Kidney capillary endothelial cell (primary cell): ENCODE data around the gene LAMC2.
"Not testable (repeated sequence)": the region's sequence is repeated elsewhere in the genome, so short reads cannot be mapped to it uniquely, and the experiment has no call there.

Experiments used
- DNase-seq: peaks from one replicate; pipeline ENCODE4 v3.0.0-alpha.2; 2018; ENCODE audit warnings: low spot score

LAMC2 gene

GRCh38 chr1:183238071-183238470, 52.0 kb downstream of the LAMC2 start:
- peak; percentile 65 for DNase-seq

GRCh38 chr1:183239220-183239742, 53.2 kb downstream of the LAMC2 start:
- no peak for DNase-seq

- no peak for DNase-seq
These were observed 53.9 kb downstream of the LAMC2 start for GRCh38 chr1:183239793-183240525.

- DNase-seq: no peak
These were observed 54.4 kb downstream of the LAMC2 start for GRCh38 chr1:183240526-183240825.

- DNase-seq: not testable (repeated sequence)
These were observed 54.8 kb downstream of the LAMC2 start for GRCh38 chr1:183240853-183241252.

GRCh38 chr1:183241471-183241870, 55.4 kb downstream of the LAMC2 start:
- no peak for DNase-seq

- DNase-seq: no peak
These were observed 56.5 kb downstream of the LAMC2 start for GRCh38 chr1:183242556-183242955.

GRCh38 chr1:183243161-183244050, 57.3 kb downstream of the LAMC2 start:
- DNase-seq: no peak

- no peak for DNase-seq
These were observed 58.4 kb downstream of the LAMC2 start for GRCh38 chr1:183244466-183244865.

- DNase-seq: no peak
These were observed 59.3 kb downstream of the LAMC2 start for GRCh38 chr1:183245357-183245756.

GRCh38 chr1:183246436-183246835, 60.4 kb downstream of the LAMC2 start:
- DNase-seq: no peak

GRCh38 chr1:183247066-183247465, 61.0 kb downstream of the LAMC2 start:
- DNase-seq: no peak

GRCh38 chr1:183247484-183247883, 61.4 kb downstream of the LAMC2 start:
- DNase-seq: no peak

- no peak for DNase-seq
These were observed 61.9 kb downstream of the LAMC2 start for GRCh38 chr1:183247931-183248330.

- DNase-seq: no peak
These were observed 63.1 kb downstream of the LAMC2 start for GRCh38 chr1:183248989-183249691.

- no peak for DNase-seq
These were observed 63.9 kb downstream of the LAMC2 start for GRCh38 chr1:183249941-183250452.

GRCh38 chr1:183251101-183251958, 65.3 kb downstream of the LAMC2 start:
- no peak for DNase-seq

GRCh38 chr1:183251959-183252450, 65.9 kb downstream of the LAMC2 start:
- DNase-seq: no peak

GRCh38 chr1:183255073-183255472, 69.0 kb downstream of the LAMC2 start:
- no peak for DNase-seq

GRCh38 chr1:183259924-183260323, 73.9 kb downstream of the LAMC2 start:
- DNase-seq: no peak

- DNase-seq: no peak
These were observed 76.7 kb downstream of the LAMC2 start for GRCh38 chr1:183262628-183263200.
